Peyer's patch (tissue), 4 donors: ENCODE measurements around the gene CMTM6.

ENCODE experiments used
- POLR2A ChIP-seq, 2 donors: fragments of 450-650 bp; IDR thresholded peaks; one replicate each; pipeline ENCODE4 v1.5.1; 2017; ENCODE audit warnings: antibody characterized with exemption in 2 of 2, mild to moderate bottlenecking in 2 of 2, moderate library complexity in 2 of 2
- TF ChIP-seq, protein P1 (sequence below), 6 experiments: fragments of 450-650 bp in 4 of 6; fragments of 200-600 bp in 2 of 6; sonication (generic) in 1 of 6; IDR thresholded peaks; one replicate each; pipeline ENCODE4 v1.5.1; 2017 to 2019; ENCODE audit warnings: antibody characterized with exemption in 6 of 6, mild to moderate bottlenecking in 3 of 6, moderate library complexity in 1 of 6

DNA sequence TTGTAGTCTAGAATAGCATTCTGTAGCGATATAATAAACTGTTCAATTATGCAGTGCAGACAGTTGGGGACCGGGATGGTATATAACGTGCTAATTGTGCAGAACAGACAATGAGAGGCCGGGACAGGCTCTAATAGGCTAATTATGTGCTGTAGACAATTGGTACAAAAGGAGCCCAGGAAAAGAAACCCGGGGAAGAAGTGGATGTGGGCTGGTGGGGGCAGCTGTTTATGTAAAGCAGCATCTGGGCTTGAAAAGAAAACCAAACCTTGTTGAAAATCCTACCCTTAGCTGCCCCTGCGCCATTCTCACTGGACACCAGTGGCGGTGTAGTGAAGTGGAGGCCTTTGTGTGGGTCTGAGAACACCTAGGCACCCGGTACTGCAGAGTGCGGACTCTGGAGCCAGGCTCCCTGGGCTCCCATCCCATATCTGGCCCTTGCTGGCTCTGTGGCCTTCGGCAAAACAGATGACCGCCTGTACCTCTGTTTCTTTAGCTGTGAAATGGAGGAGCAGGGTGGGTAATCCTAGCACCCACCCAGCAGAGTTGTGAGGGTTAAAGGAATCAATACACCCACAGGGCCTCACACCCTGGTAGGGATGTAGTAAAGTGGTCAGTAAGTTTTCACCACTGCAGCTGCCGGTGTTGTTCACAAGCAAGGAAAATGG is 51.5 kb downstream of the CMTM6 start:
- TF ChIP-seq, protein P1, sequence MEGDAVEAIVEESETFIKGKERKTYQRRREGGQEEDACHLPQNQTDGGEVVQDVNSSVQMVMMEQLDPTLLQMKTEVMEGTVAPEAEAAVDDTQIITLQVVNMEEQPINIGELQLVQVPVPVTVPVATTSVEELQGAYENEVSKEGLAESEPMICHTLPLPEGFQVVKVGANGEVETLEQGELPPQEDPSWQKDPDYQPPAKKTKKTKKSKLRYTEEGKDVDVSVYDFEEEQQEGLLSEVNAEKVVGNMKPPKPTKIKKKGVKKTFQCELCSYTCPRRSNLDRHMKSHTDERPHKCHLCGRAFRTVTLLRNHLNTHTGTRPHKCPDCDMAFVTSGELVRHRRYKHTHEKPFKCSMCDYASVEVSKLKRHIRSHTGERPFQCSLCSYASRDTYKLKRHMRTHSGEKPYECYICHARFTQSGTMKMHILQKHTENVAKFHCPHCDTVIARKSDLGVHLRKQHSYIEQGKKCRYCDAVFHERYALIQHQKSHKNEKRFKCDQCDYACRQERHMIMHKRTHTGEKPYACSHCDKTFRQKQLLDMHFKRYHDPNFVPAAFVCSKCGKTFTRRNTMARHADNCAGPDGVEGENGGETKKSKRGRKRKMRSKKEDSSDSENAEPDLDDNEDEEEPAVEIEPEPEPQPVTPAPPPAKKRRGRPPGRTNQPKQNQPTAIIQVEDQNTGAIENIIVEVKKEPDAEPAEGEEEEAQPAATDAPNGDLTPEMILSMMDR (IDR thresholded peaks at IDR 0.05) = no peak
- no peak for TF ChIP-seq POLR2A (IDR thresholded peaks at IDR 0.05)
